CD4-positive, CD25-positive, alpha-beta regulatory T cell (primary cell): ENCODE data around the gene CELF5. TPM values are rescaled to one million over a fixed set of nuclear protein-coding genes. Genes with fewer than 3 reads are reported as not detected.
"Not testable (repeated sequence)": the region's sequence is repeated elsewhere in the genome, so short reads cannot be mapped to it uniquely, and the experiment has no call there.

Experiments
- ATAC-seq, 2 donors: fragments of 150-1000 bp; cut with Tn5 transposase; one replicate each; pipeline ENCODE4 v1.10.0; 2021; ENCODE audit warnings: low read depth in 2 of 2, moderate number of reproducible peaks in 2 of 2, moderate library complexity in 1 of 2
- DNase-seq, 3 donors: peaks; one replicate each; pipeline versions ENCODE4 v3.0.0 to v3.0.0-alpha.2; 2012 to 2022; ENCODE audit warnings: mixed read lengths in 1 of 3
- H3K27ac ChIP-seq: one replicate; pipeline ENCODE4 v1.7.0; 2013; ENCODE audit warnings: mild to moderate bottlenecking, low read length; ENCODE audit not compliant: insufficient read depth, poor library complexity, severe bottlenecking
- H3K27me3 ChIP-seq: one replicate; pipeline ENCODE4 v1.7.0; 2013; ENCODE audit warnings: low read length; ENCODE audit not compliant: control insufficient read depth, insufficient read depth
- H3K36me3 ChIP-seq: one replicate; pipeline ENCODE4 v1.7.0; 2013; ENCODE audit warnings: mild to moderate bottlenecking, low read length, moderate library complexity; ENCODE audit not compliant: control insufficient read depth, insufficient read depth
- H3K4me1 ChIP-seq: 2 replicates; pipeline ENCODE4 v1.7.0; 2013; ENCODE audit warnings: mild to moderate bottlenecking, low read length; ENCODE audit not compliant: insufficient read depth, control insufficient read depth, poor library complexity, severe bottlenecking
- H3K4me3 ChIP-seq: one replicate; pipeline ENCODE4 v1.7.0; 2013; ENCODE audit warnings: low read depth, mild to moderate bottlenecking, low read length, moderate library complexity
- H3K9me3 ChIP-seq, 2 experiments: 1 replicate in 1 of 2; 2 replicates in 1 of 2; pipeline ENCODE4 v1.7.0; 2013; ENCODE audit warnings: low read length in 2 of 2, mild to moderate bottlenecking in 1 of 2, moderate library complexity in 1 of 2; ENCODE audit not compliant: control insufficient read depth in 2 of 2
- H3K27ac Mint-ChIP-seq, 3 donors: one replicate each; pipeline ENCODE4 v1.8.0; 2020 to 2022; ENCODE audit warnings: mild to moderate bottlenecking in 3 of 3, mixed read lengths in 3 of 3, moderate library complexity in 2 of 3
- H3K27me3 Mint-ChIP-seq: one replicate; pipeline ENCODE4 v1.8.0; 2022; ENCODE audit warnings: mild to moderate bottlenecking, mixed read lengths
- H3K36me3 Mint-ChIP-seq: one replicate; pipeline ENCODE4 v1.8.0; 2020; ENCODE audit warnings: mixed read lengths
- H3K4me1 Mint-ChIP-seq, 4 donors: one replicate each; pipeline ENCODE4 v1.8.0; 2020 to 2022; ENCODE audit warnings: mixed read lengths in 4 of 4, mild to moderate bottlenecking in 1 of 4
- H3K4me3 Mint-ChIP-seq, 4 donors: one replicate each; pipeline ENCODE4 v1.8.0; 2020 to 2022; ENCODE audit warnings: mild to moderate bottlenecking in 4 of 4, mixed read lengths in 4 of 4, moderate library complexity in 3 of 4
- H3K9me3 Mint-ChIP-seq, 7 donors: one replicate each; pipeline ENCODE4 v1.8.0; 2020 to 2022; ENCODE audit warnings: mixed read lengths in 7 of 7, mild to moderate bottlenecking in 3 of 7, moderate library complexity in 2 of 7
- polyA plus RNA-seq, 4 donors: library from polyadenylated mRNA; unstranded; fragments of 300-500 nt; fragmentation: Illumina TruSeq; gene quantifications; one replicate each; pipeline ENCODE4 v1.2.3, GENCODE V29; 2021
- total RNA-seq: library from RNA; stranded (reverse); gene quantifications from one replicate; pipeline ENCODE4 v1.2.3, GENCODE V29; 2022

CELF5 gene
- total and polyA plus RNA-seq, 5 donors from 2014 or later = 0.17 TPM; not detected in 4

DNA sequence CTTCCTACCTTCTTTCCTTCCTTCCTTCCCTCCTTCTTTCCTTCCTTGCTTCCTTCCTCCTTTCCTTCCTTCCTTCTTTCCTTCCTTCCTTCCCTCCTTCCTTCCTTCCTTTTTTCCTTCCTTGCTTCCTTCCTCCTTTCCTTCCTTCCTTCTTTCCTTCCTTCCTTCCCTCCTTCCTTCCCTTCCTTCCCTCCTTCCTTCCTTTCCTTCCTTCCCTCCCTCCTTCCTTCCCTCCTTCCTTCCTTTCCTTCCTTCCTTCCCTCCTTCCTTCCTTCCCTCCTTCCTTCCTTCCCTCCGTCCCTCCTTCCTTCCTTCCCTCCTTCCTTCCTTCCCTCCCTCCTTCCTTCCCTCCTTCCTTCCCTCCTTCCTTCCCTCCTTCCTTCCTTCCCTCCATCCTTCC, 107.8 kb downstream of the CELF5 start:
- not testable (repeated sequence) for H3K9me3 Mint-ChIP-seq, H3K36me3 ChIP-seq, H3K4me3 Mint-ChIP-seq, H3K4me1 Mint-ChIP-seq, H3K4me1 ChIP-seq, H3K9me3 ChIP-seq, H3K27me3 ChIP-seq, ATAC-seq, H3K27ac ChIP-seq, H3K4me3 ChIP-seq, H3K27me3 Mint-ChIP-seq, H3K36me3 Mint-ChIP-seq, DNase-seq
- H3K27ac Mint-ChIP-seq = peak overlapping the region in 1 of 3 donors; percentile 36

DNA sequence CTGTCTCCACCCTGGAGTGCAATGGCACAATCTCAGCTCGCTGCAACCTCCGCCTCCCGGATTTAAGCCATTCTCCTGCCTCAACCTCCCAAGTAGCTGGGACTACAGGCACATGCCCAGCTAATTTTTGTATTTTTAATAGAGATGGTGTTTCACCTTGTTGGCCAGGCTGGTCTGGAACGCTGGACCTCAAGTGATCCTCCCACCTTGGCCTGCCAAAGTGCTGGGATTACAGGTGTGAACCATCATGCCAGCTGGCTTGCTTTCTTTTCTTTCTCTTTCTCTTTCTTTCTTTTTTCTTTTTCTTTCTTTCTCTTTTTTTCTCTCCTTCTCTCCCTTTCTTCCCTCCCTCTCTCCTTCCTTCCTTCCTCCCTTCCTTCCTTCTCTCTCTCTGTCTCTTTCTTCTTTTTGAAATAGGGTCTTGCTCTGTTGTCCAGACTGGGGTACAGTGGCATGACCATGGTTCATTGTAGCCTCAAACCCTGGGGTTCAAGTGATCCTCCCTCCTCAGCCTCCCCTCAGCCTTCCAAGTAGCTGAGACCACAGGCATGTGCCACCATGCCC, 108.6 kb downstream of the CELF5 start:
- no peak for ATAC-seq
- Histone ChIP-seq H3K4me3 (no peak overlapping the region), H3K27ac (no peak overlapping the region), H3K27me3 (no peaks in the 10 kb centered on the region), H3K4me1 (peaks cover under 1% of the 10 kb centered on the region), H3K36me3 (no peaks in the 10 kb centered on the region), H3K9me3 (no peaks in the 10 kb centered on the region)
- Mint-ChIP-seq H3K4me1 (peaks cover 0 to 6% (median 0%) of the 10 kb centered on the region in 4 donors), H3K4me3 (no peak overlapping the region), H3K27me3 (peaks cover 4% of the 10 kb centered on the region), H3K9me3 (peaks cover 0 to 2% (median 0%) of the 10 kb centered on the region in 7 donors), H3K36me3 (no peaks in the 10 kb centered on the region), H3K27ac (peak overlapping the region in 2 of 3 donors; percentile 79 to 88)
- DNase-seq = no peak

DNA sequence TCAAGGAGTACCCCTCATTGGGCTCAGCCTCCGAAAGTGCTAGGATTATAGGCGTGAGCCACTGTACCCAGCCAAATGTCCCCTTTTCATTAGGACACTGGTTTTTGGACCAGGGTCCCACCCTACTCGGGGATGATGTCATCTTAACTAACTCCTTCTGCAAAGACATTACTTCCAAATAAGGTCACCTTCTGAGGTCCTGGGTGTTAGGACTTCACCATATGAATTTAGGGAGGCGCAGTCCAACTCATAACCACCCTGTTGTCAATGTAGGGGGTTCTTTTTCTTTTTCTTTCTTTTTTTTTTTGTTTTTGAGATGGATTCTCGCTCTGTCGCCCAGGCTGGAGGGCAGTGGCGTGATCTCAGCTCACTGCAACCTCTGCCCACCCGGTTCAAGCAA, 109.2 kb downstream of the CELF5 start:
- H3K36me3 ChIP-seq = no peaks in the 10 kb centered on the region
- ATAC-seq (no peak), DNase-seq (no peak)
- no peak overlapping the region for H3K27ac ChIP-seq
- H3K27me3 ChIP-seq = no peaks in the 10 kb centered on the region
- no peak overlapping the region for H3K27ac Mint-ChIP-seq
- H3K9me3 ChIP-seq = no peaks in the 10 kb centered on the region
- H3K4me1 ChIP-seq = peaks cover 6% of the 10 kb centered on the region
- H3K36me3 Mint-ChIP-seq = no peaks in the 10 kb centered on the region
- H3K9me3 Mint-ChIP-seq = peaks cover 0 to 2% (median 0%) of the 10 kb centered on the region in 7 donors
- peak overlapping the region in 1 of 4 donors; percentile 4 for H3K4me3 Mint-ChIP-seq
- H3K27me3 Mint-ChIP-seq = no peaks in the 10 kb centered on the region
- peaks cover 0 to 11% (median 2%) of the 10 kb centered on the region in 4 donors for H3K4me1 Mint-ChIP-seq
- H3K4me3 ChIP-seq = no peak overlapping the region

DNA sequence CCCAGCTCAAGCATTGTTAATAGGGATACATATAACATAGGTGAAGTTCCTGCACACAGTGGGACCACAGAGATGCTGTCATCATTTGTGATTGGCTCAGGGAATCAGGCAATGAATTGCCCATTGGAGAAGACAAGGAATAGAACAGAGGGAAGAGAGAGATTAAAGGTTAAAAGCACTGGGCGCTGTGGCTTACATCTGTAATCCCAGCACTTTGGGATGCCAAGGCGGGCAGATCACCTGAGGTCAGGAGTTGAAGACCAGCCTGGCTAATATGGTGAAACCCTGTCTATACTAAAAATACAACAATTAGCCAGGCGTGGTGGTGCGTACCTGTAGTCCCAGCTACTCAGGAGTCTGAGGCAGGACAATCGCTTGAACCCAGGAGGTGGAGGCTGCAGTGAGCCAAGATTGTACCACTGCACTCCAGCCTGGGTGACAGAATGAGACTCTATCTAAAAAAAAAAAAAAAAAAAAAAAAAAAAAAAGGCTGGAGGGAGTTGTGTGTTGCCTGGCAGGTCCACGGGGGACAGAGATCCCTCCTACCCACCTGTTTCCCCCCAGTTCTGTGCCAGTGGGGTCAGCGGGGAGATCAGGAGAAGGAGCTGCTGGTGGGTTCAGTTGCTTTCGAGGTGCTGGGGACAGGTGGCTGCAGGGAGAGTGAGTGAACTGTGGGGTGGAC, 110.4 kb downstream of the CELF5 start:
- not testable (repeated sequence) for DNase-seq, ATAC-seq, H3K36me3 Mint-ChIP-seq, H3K9me3 Mint-ChIP-seq, H3K27ac ChIP-seq, H3K27me3 ChIP-seq, H3K27me3 Mint-ChIP-seq, H3K9me3 ChIP-seq, H3K4me3 Mint-ChIP-seq, H3K36me3 ChIP-seq, H3K4me3 ChIP-seq
- H3K4me1 Mint-ChIP-seq = peaks cover 0 to 15% (median 4%) of the 10 kb centered on the region in 4 donors
- H3K4me1 ChIP-seq = peaks cover 10% of the 10 kb centered on the region
- H3K27ac Mint-ChIP-seq = peak overlapping the region in 1 of 3 donors; percentile 13

DNA sequence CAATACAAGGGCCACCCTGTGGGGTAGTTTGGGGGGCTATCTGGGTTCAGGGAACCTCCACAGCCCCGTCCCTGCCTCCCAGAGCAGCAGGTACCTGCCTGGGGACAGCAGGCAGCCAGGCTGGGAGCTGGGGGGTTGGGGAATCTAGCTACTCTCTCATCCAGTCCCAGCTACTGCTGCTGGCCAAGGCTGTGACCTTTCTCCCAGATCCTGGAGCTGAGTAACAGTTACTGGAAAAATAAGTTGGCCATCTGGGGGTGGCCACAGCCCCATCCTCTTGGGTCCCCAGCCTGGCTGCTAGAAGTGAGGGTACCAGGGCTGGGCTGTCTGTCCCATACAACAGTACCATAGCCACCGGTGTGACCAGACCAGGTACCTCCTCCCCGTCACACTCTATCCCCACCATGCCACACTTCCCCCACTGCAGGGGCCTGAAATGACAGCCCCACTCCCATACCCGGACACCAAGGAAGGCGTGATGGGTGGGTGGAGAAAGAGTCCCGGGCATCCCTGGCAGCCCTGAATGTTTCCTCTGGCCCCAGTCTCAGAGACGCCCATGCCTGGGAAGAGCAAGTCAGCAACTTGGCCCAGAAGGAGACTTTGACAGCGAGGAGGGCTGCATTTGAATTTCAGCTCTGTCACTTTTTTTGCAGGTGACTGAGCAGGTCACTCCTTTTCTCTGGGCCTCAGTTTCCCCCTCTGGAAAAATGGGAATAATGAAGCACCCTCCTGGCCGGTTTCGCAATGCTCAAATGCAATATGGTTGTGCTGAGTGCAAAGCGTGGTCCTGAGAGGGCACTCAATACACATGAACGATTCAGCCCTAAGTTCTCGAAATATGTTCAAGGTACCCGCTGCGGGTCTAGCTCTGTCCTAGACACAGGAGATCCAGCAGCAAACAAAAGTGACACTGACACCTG, 111.2 kb downstream of the CELF5 start:
- no peaks in the 10 kb centered on the region for H3K27me3 Mint-ChIP-seq
- no peaks in the 10 kb centered on the region for H3K36me3 ChIP-seq
- ATAC-seq (no peak), DNase-seq (no peak)
- no peak overlapping the region for H3K4me3 ChIP-seq
- H3K9me3 ChIP-seq = no peaks in the 10 kb centered on the region
- no peak overlapping the region for H3K27ac ChIP-seq
- H3K4me3 Mint-ChIP-seq = no peak overlapping the region
- peaks cover 0 to 2% (median 0%) of the 10 kb centered on the region in 7 donors for H3K9me3 Mint-ChIP-seq
- peaks cover 10% of the 10 kb centered on the region for H3K4me1 ChIP-seq
- H3K27me3 ChIP-seq = no peaks in the 10 kb centered on the region
- no peaks in the 10 kb centered on the region for H3K36me3 Mint-ChIP-seq
- peaks cover 0 to 20% (median 4%) of the 10 kb centered on the region in 4 donors for H3K4me1 Mint-ChIP-seq
- H3K27ac Mint-ChIP-seq = peak overlapping the region; percentile 14 to 49 (median 27)

DNA sequence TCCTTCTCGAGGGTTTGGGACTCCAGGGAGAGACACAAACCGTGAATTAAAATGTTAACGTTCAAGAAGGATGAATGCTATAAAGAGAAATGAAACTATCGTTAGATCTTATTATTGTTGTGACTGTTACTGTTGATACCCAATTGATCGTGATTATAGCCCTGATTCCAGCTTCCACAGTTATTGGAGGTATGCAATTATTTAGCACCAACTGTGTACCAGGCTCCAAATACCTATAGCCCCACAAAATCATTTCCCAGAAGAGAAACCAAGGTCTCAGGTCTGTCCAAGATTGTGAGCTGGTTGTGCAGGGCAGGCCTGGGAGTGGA, 111.9 kb downstream of the CELF5 start:
- H3K27me3 Mint-ChIP-seq = no peaks in the 10 kb centered on the region
- peaks cover 0 to 22% (median 4%) of the 10 kb centered on the region in 4 donors for H3K4me1 Mint-ChIP-seq
- H3K9me3 Mint-ChIP-seq = peaks cover 0 to 2% (median 0%) of the 10 kb centered on the region in 7 donors
- Histone ChIP-seq H3K4me1 (peaks cover 10% of the 10 kb centered on the region), H3K9me3 (no peaks in the 10 kb centered on the region), H3K27me3 (no peaks in the 10 kb centered on the region), H3K36me3 (no peaks in the 10 kb centered on the region), H3K4me3 (no peak overlapping the region), H3K27ac (no peak overlapping the region)
- peak overlapping the region; percentile 14 to 49 (median 27) for H3K27ac Mint-ChIP-seq
- DNase-seq (no peak), ATAC-seq (no peak)
- H3K4me3 Mint-ChIP-seq = no peak overlapping the region
- no peaks in the 10 kb centered on the region for H3K36me3 Mint-ChIP-seq

DNA sequence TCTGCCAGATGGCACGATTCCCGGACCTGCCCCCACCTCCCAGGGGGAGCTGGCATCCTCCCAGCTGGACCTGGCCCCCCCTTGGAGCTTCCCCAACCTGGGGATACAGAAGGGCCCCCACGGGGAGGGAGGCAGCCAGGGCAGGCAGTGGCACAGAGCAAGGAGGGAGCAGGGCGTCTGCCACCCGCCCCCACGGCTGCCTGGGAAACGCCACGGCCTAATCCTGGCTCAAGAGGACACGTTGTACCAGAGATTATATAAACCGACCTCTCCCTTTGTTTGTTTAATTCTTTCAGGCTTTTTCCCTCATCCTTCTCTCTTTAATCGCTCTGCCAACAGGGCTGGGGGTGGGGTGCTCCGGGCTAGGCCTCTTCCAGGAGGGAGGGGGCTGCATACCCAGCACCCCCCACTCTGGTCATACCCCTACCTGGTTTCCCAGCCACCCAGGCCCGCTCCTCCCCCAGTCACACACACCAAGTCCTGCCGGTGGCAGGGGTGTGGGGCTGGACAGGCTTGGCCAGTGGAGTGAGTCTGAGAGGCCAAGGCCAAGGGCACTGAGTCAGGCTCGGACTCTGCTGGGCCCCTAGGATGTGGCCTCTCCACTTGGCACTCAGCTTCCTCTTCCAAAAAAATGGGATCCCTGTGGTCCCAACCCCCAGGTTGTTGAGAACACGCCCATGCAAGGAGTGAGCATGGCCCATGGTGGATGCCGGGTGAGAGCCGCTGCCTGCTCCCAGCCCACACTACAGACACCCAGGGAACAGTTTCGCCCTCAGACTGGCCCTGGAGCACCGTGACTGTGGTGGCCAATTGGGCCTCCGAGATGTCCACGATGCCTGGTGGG, 112.4 kb downstream of the CELF5 start:
- ATAC-seq (no peak), DNase-seq (no peak)
- no peaks in the 10 kb centered on the region for H3K9me3 ChIP-seq
- H3K4me1 ChIP-seq = peaks cover 10% of the 10 kb centered on the region
- H3K36me3 Mint-ChIP-seq = no peaks in the 10 kb centered on the region
- no peak overlapping the region for H3K4me3 Mint-ChIP-seq
- H3K27me3 ChIP-seq = no peaks in the 10 kb centered on the region
- H3K9me3 Mint-ChIP-seq = peaks cover 0 to 2% (median 0%) of the 10 kb centered on the region in 7 donors
- H3K27me3 Mint-ChIP-seq = no peaks in the 10 kb centered on the region
- no peaks in the 10 kb centered on the region for H3K36me3 ChIP-seq
- peaks cover 0 to 22% (median 4%) of the 10 kb centered on the region in 4 donors for H3K4me1 Mint-ChIP-seq
- H3K27ac ChIP-seq = no peak overlapping the region
- H3K27ac Mint-ChIP-seq = peak overlapping the region in 1 of 3 donors; percentile 91
- H3K4me3 ChIP-seq = no peak overlapping the region
